K562 (cell line): ENCODE data around the gene UBAP2.

Source experiments
- SIN3A ChIP-seq, 2 experiments: fragments of 150-350 bp in 1 of 2; IDR thresholded peaks; 2 replicates each; pipeline ENCODE4 v1.6.1; 2011 to 2016; ENCODE audit warnings: borderline replicate concordance in 2 of 2, low read depth in 2 of 2, low read length in 2 of 2, mild to moderate bottlenecking in 2 of 2, moderate library complexity in 2 of 2; ENCODE audit not compliant: control insufficient read depth in 1 of 2
- XRCC3 ChIP-seq: fragments of 450-650 bp; IDR thresholded peaks from 2 replicates; pipeline ENCODE4 v1.6.1; 2017; ENCODE audit warnings: mild to moderate bottlenecking, moderate library complexity

- TF ChIP-seq SIN3A (IDR thresholded peaks at IDR 0.05; ENCODE audit: borderline replicate concordance in 2 of 2, control insufficient read depth in 1 of 2, low read depth in 2 of 2, low read length in 2 of 2) (no peak), XRCC3 (no peak)
Observed at GRCh38 chr9:33939924-33940874, 108.5 kb downstream of the UBAP2 start.
